ENCODE measurements around the gene PLP2. TPM values are rescaled to one million over a fixed set of nuclear protein-coding genes. Genes with fewer than 3 reads are reported as not detected.

The PLP2 gene
- total and polyA plus RNA-seq, 4 experiments from 2014 or later = 132 to 334 (median 187) TPM

GRCh38 chrX:49191574-49192011 is 19.9 kb downstream of the PLP2 start:
- Histone ChIP-seq H3K9me3 (ENCODE audit: control insufficient read depth in 1 of 2, low read length in 2 of 2) (no peaks in the 10 kb centered on the region), H3K27ac (ENCODE audit: low read depth, low read length) (peak overlapping the region; percentile 69), H3K4me3 (ENCODE audit: low read length in 2 of 2) (peak overlapping the region; percentile 52 to 74), H3K36me3 (ENCODE audit: insufficient read depth, low read length) (no peaks in the 10 kb centered on the region), H3K4me1 (ENCODE audit: insufficient read depth, low read length) (peaks cover 18% of the 10 kb centered on the region), H3K27me3 (ENCODE audit: insufficient read depth, low read length) (no peaks in the 10 kb centered on the region)
- Mint-ChIP-seq H3K9me3 (no peaks in the 10 kb centered on the region), H3K4me1 (peaks cover 17 to 27% (median 22%) of the 10 kb centered on the region in 4 donors), H3K4me3 (peak overlapping the region; percentile 77 to 96 (median 91)), H3K36me3 (peaks cover 0 to 2% of the 10 kb centered on the region in 2 donors), H3K27me3 (no peaks in the 10 kb centered on the region), H3K27ac (peak overlapping the region; percentile 47 to 97 (median 94))
- ChIA-PET CTCF (ENCODE audit: partially characterized antibody) (interaction anchor here (0.9 to 3.7 kb wide), 11 partner anchors 11 to 562 kb away, joined by 3 to 27 read pairs (median 6); no protein-coding TSS in a partner anchor), POLR2A (ENCODE audit: partially characterized antibody) (interaction anchor here (1.0 to 2.0 kb wide), 16 partner anchors 9 to 652 kb away, joined by 3 to 26 read pairs (median 5); partner anchors contain the start of genes GPKOW, GRIPAP1, PLP2 and PPP1R3F)
- no peak for DNase-seq
- intact Hi-C loops (cut with micrococcal nuclease) = loop anchor here (1.0 to 10.0 kb wide), 7 partner anchors 9 to 683 kb away; partner anchors contain the start of genes CCDC22, PPP1R3F, SYP and USP27X

- Mint-ChIP-seq H3K27ac (peak overlapping the region in 3 of 7 donors; percentile 3 to 53 (median 40)), H3K27me3 (no peaks in the 10 kb centered on the region), H3K36me3 (peaks cover 0 to 2% of the 10 kb centered on the region in 2 donors), H3K4me3 (peak overlapping the region in 7 of 8 donors; percentile 4 to 70 (median 39)), H3K9me3 (no peaks in the 10 kb centered on the region), H3K4me1 (peaks cover 17 to 27% (median 22%) of the 10 kb centered on the region in 4 donors)
- no peak overlapping the region for H3K27ac ChIP-seq (ENCODE audit: low read depth, low read length)
- peak in 3 of 5 donors; percentile 19 to 26 (median 25) for DNase-seq
- no peaks in the 10 kb centered on the region for H3K9me3 ChIP-seq (ENCODE audit: control insufficient read depth in 1 of 2, low read length in 2 of 2)
- H3K27me3 ChIP-seq (ENCODE audit: insufficient read depth, low read length) = no peaks in the 10 kb centered on the region
- ChIA-PET CTCF (ENCODE audit: partially characterized antibody) (interaction anchor here (0.7 to 3.7 kb wide), 20 partner anchors 10 to 569 kb away, joined by 3 to 27 read pairs (median 4); no protein-coding TSS in a partner anchor), POLR2A (ENCODE audit: partially characterized antibody) (interaction anchor here (0.6 to 2.0 kb wide), 6 partner anchors 20 to 680 kb away, joined by 3 to 7 read pairs (median 4); partner anchors contain the start of genes CCDC22 and PPP1R3F)
- no peak overlapping the region for H3K4me3 ChIP-seq (ENCODE audit: low read length in 2 of 2)
- intact Hi-C loops (cut with micrococcal nuclease) = loop anchor here (1.0 to 10.0 kb wide), 5 partner anchors 36 to 682 kb away; partner anchors contain the start of genes CCDC22 and USP27X
- no peaks in the 10 kb centered on the region for H3K36me3 ChIP-seq (ENCODE audit: insufficient read depth, low read length)
- peaks cover 18% of the 10 kb centered on the region for H3K4me1 ChIP-seq (ENCODE audit: insufficient read depth, low read length)
Observed at GRCh38 chrX:49192722-49193328, 21.1 kb downstream of the PLP2 start.

GRCh38 chrX:49193542-49193964 is 21.9 kb downstream of the PLP2 start:
- ChIA-PET POLR2A (ENCODE audit: partially characterized antibody) (interaction anchor here (2.0 kb wide), 1 partner anchor 76 kb away, joined by 7 read pairs; the partner anchor contains the start of gene PPP1R3F), CTCF (ENCODE audit: partially characterized antibody) (interaction anchor here (1.0 to 3.7 kb wide), 15 partner anchors 25 to 560 kb away, joined by 3 to 27 read pairs (median 4); no protein-coding TSS in a partner anchor)
- Mint-ChIP-seq H3K27ac (peak overlapping the region in 1 of 7 donors; percentile 7), H3K27me3 (peaks cover 0 to 1% of the 10 kb centered on the region in 2 donors), H3K4me3 (peak overlapping the region in 2 of 8 donors; percentile 4 to 35), H3K9me3 (no peaks in the 10 kb centered on the region), H3K36me3 (peaks cover 0 to 2% of the 10 kb centered on the region in 2 donors), H3K4me1 (peaks cover 19 to 34% (median 27%) of the 10 kb centered on the region in 4 donors)
- H3K9me3 ChIP-seq (ENCODE audit: control insufficient read depth in 1 of 2, low read length in 2 of 2) = no peaks in the 10 kb centered on the region
- H3K27me3 ChIP-seq (ENCODE audit: insufficient read depth, low read length) = no peaks in the 10 kb centered on the region
- H3K27ac ChIP-seq (ENCODE audit: low read depth, low read length) = no peak overlapping the region
- no peak for DNase-seq
- intact Hi-C loops (cut with micrococcal nuclease) = loop anchor here (2.0 to 10.0 kb wide), 4 partner anchors 36 to 681 kb away; partner anchors contain the start of genes CCDC22 and USP27X
- H3K4me1 ChIP-seq (ENCODE audit: insufficient read depth, low read length) = peaks cover 18% of the 10 kb centered on the region
- H3K4me3 ChIP-seq (ENCODE audit: low read length in 2 of 2) = no peak overlapping the region
- no peaks in the 10 kb centered on the region for H3K36me3 ChIP-seq (ENCODE audit: insufficient read depth, low read length)

- Histone ChIP-seq H3K9me3 (ENCODE audit: control insufficient read depth in 1 of 2, low read length in 2 of 2) (no peaks in the 10 kb centered on the region), H3K4me1 (ENCODE audit: insufficient read depth, low read length) (peaks cover 24% of the 10 kb centered on the region), H3K27me3 (ENCODE audit: insufficient read depth, low read length) (no peaks in the 10 kb centered on the region), H3K27ac (ENCODE audit: low read depth, low read length) (no peak overlapping the region), H3K36me3 (ENCODE audit: insufficient read depth, low read length) (no peaks in the 10 kb centered on the region), H3K4me3 (ENCODE audit: low read length in 2 of 2) (no peak overlapping the region)
- peaks cover 15 to 30% (median 23%) of the 10 kb centered on the region in 4 donors for H3K4me1 Mint-ChIP-seq
- H3K36me3 Mint-ChIP-seq = no peaks in the 10 kb centered on the region
- peak overlapping the region in 1 of 7 donors; percentile 73 for H3K27ac Mint-ChIP-seq
- CTCF ChIA-PET (ENCODE audit: partially characterized antibody) = no interaction called here
- peak overlapping the region in 2 of 8 donors; percentile 32 to 66 for H3K4me3 Mint-ChIP-seq
- intact Hi-C loops (cut with micrococcal nuclease) = loop anchor here (10.0 kb wide), 1 partner anchor 677 kb away; the partner anchor contains the start of gene USP27X
- peaks cover 0 to 1% of the 10 kb centered on the region in 2 donors for H3K27me3 Mint-ChIP-seq
- DNase-seq = no peak
- POLR2A ChIA-PET (ENCODE audit: partially characterized antibody) = interaction anchor here (0.7 kb wide), 1 partner anchor 31 kb away, joined by 3 read pairs; no protein-coding TSS in a partner anchor
- H3K9me3 Mint-ChIP-seq = no peaks in the 10 kb centered on the region
Observed at GRCh38 chrX:49197543-49198087, 25.9 kb downstream of the PLP2 start.

GRCh38 chrX:49198540-49199314 is 27.0 kb downstream of the PLP2 start:
- CTCF ChIA-PET (ENCODE audit: partially characterized antibody) = no interaction called here
- Histone ChIP-seq H3K4me3 (ENCODE audit: low read length in 2 of 2) (no peak overlapping the region), H3K9me3 (ENCODE audit: control insufficient read depth in 1 of 2, low read length in 2 of 2) (no peaks in the 10 kb centered on the region), H3K27me3 (ENCODE audit: insufficient read depth, low read length) (no peaks in the 10 kb centered on the region), H3K4me1 (ENCODE audit: insufficient read depth, low read length) (peaks cover 13% of the 10 kb centered on the region), H3K27ac (ENCODE audit: low read depth, low read length) (no peak overlapping the region), H3K36me3 (ENCODE audit: insufficient read depth, low read length) (no peaks in the 10 kb centered on the region)
- H3K4me3 Mint-ChIP-seq = peak overlapping the region in 4 of 8 donors; percentile 6 to 66 (median 42)
- POLR2A ChIA-PET (ENCODE audit: partially characterized antibody) = interaction anchor here (1.6 kb wide), 1 partner anchor 32 kb away, joined by 4 read pairs; no protein-coding TSS in a partner anchor
- peaks cover 8 to 23% (median 14%) of the 10 kb centered on the region in 4 donors for H3K4me1 Mint-ChIP-seq
- intact Hi-C loops (cut with micrococcal nuclease) = loop anchor here (10.0 kb wide), 1 partner anchor 676 kb away; the partner anchor contains the start of gene USP27X
- no peaks in the 10 kb centered on the region for H3K36me3 Mint-ChIP-seq
- H3K27ac Mint-ChIP-seq = peak overlapping the region in 1 of 7 donors; percentile 73
- H3K27me3 Mint-ChIP-seq = peaks cover 0 to 1% of the 10 kb centered on the region in 2 donors
- no peaks in the 10 kb centered on the region for H3K9me3 Mint-ChIP-seq
- no peak for DNase-seq

GRCh38 chrX:49199315-49199595 is 27.6 kb downstream of the PLP2 start:
- H3K4me1 Mint-ChIP-seq = peaks cover 7 to 18% (median 12%) of the 10 kb centered on the region in 4 donors
- Histone ChIP-seq H3K4me3 (ENCODE audit: low read length in 2 of 2) (no peak overlapping the region), H3K9me3 (ENCODE audit: control insufficient read depth in 1 of 2, low read length in 2 of 2) (no peaks in the 10 kb centered on the region), H3K27ac (ENCODE audit: low read depth, low read length) (no peak overlapping the region), H3K27me3 (ENCODE audit: insufficient read depth, low read length) (no peaks in the 10 kb centered on the region), H3K4me1 (ENCODE audit: insufficient read depth, low read length) (peaks cover 13% of the 10 kb centered on the region), H3K36me3 (ENCODE audit: insufficient read depth, low read length) (no peaks in the 10 kb centered on the region)
- DNase-seq = no peak
- H3K27ac Mint-ChIP-seq = no peak overlapping the region
- ChIA-PET CTCF (ENCODE audit: partially characterized antibody) (no interaction called here), POLR2A (ENCODE audit: partially characterized antibody) (interaction anchor here (1.6 kb wide), 1 partner anchor 32 kb away, joined by 4 read pairs; no protein-coding TSS in a partner anchor)
- intact Hi-C loops (cut with micrococcal nuclease) = loop anchor here (10.0 kb wide), 1 partner anchor 676 kb away; the partner anchor contains the start of gene USP27X
- H3K9me3 Mint-ChIP-seq = no peaks in the 10 kb centered on the region
- no peaks in the 10 kb centered on the region for H3K36me3 Mint-ChIP-seq
- H3K4me3 Mint-ChIP-seq = no peak overlapping the region
- peaks cover 0 to 1% of the 10 kb centered on the region in 2 donors for H3K27me3 Mint-ChIP-seq

All from CD4-positive, alpha-beta memory T cell (primary cell).